HepG2 (cell line): Measurements from ENCODE around the gene TMEM131. TPM values are rescaled to one million over a fixed set of nuclear protein-coding genes. Genes with fewer than 3 reads are reported as not detected.

ENCODE experiments used
- ATAC-seq: fragments of 200-7000 bp; cut with Tn5 transposase; 3 replicates; pipeline ENCODE4 v1.9.1; 2020; ENCODE audit warnings: mild to moderate bottlenecking, moderate library complexity
- BruUV-seq: library from RNA; stranded (reverse); fragments of 400-500 nt; replicated peaks from 2 replicates; lab custom pipeline; 2021; lab: Mats Ljungman, UMichigan
- CTCF ChIA-PET: fragments of 300-600 bp; formaldehyde crosslinking; extraction: SDS; loops from one replicate; lab custom pipeline; 2021; ENCODE audit warnings: low total read pairs, inconsistent platforms, low intra/inter-chr PET ratio; lab: Yijun Ruan, JAX
- POLR2A ChIA-PET: fragments of 350-600 bp; sonication (Branson Sonifier 250); formaldehyde crosslinking; loops from one replicate; lab custom pipeline; 2020; ENCODE audit warnings: antibody characterized with exemption, inconsistent platforms; lab: Yijun Ruan, JAX
- DNase-seq: peaks from one replicate; pipeline ENCODE4 v3.0.0-alpha.2; 2015; ENCODE audit warnings: low spot score
- FAIRE-seq: peaks from 3 replicates; lab custom pipeline; 2011; peaks lifted over from hg19 to GRCh38; lab: Jason Lieb, UNC
- H2AFZ ChIP-seq: one replicate; pipeline ENCODE4 v1.6.1; 2011; ENCODE audit warnings: low read length, inconsistent platforms
- H3K27ac ChIP-seq: fragments of 300-600 bp; 3 replicates; pipeline ENCODE4 v1.8.0; 2011; ENCODE audit warnings: mixed run types, mild to moderate bottlenecking, mixed read lengths, low read length, inconsistent platforms; ENCODE audit not compliant: insufficient read depth; ENCODE audit errors: extremely low read length
- H3K27me3 ChIP-seq, 2 experiments: fragments of 200-600 bp in 1 of 2; 2 replicates in 1 of 2; 3 replicates in 1 of 2; pipeline versions ENCODE4 v1.6.0 to v1.8.0; 2011; ENCODE audit warnings: low read length in 2 of 2, mild to moderate bottlenecking in 2 of 2, moderate library complexity in 2 of 2, inconsistent platforms in 1 of 2; ENCODE audit not compliant: insufficient read depth in 2 of 2, control insufficient read depth in 1 of 2
- H3K36me3 ChIP-seq, 2 experiments: fragments of 200-600 bp in 1 of 2; replicated peaks in 1 of 2; 2 replicates in 1 of 2; 3 replicates in 1 of 2; pipeline versions ENCODE4 v1.5.1 to v1.8.0; 2011; ENCODE audit warnings: low read length in 2 of 2, inconsistent platforms in 1 of 2; ENCODE audit not compliant: insufficient read depth in 2 of 2, control insufficient read depth in 1 of 2
- H3K4me1 ChIP-seq: 2 replicates; pipeline ENCODE4 v1.5.1; 2012; ENCODE audit warnings: low read length, inconsistent platforms; ENCODE audit not compliant: insufficient read depth
- H3K4me2 ChIP-seq: 2 replicates; pipeline ENCODE4 v1.6.0; 2011; ENCODE audit warnings: low read depth, low read length, inconsistent platforms
- H3K4me3 ChIP-seq, 3 experiments: fragments of 200-600 bp in 1 of 3; sonication (generic), shearing (Covaris generic) in 1 of 3; replicated peaks in 1 of 3; 2 replicates each; pipeline ENCODE4 v1.5.1; 2011 to 2016; ENCODE audit warnings: low read length in 3 of 3, inconsistent platforms in 2 of 3, low read depth in 2 of 3, mild to moderate bottlenecking in 2 of 3, control low read depth in 1 of 3, mixed read lengths in 1 of 3; ENCODE audit not compliant: insufficient read depth in 1 of 3
- H3K79me2 ChIP-seq: one replicate; pipeline ENCODE4 v1.6.1; 2011; ENCODE audit warnings: low read length, inconsistent platforms; ENCODE audit not compliant: insufficient read depth
- H3K9ac ChIP-seq: 2 replicates; pipeline ENCODE4 v1.6.0; 2011; ENCODE audit warnings: mild to moderate bottlenecking, low read depth, low read length, inconsistent platforms; ENCODE audit not compliant: insufficient read depth
- H3K9me3 ChIP-seq: 2 replicates; pipeline ENCODE4 v1.5.1; 2012; ENCODE audit warnings: mild to moderate bottlenecking, low read length
- H4K20me1 ChIP-seq: 2 replicates; pipeline ENCODE4 v1.6.0; 2011; ENCODE audit warnings: inconsistent platforms, mild to moderate bottlenecking, low read length, moderate library complexity; ENCODE audit not compliant: insufficient read depth
- ETV5 ChIP-seq: IDR thresholded peaks from 2 replicates; pipeline ENCODE4 v1.6.1; 2018; ENCODE audit warnings: missing biosample characterization, missing genetic modification reagents, inconsistent platforms, borderline replicate concordance
- PHF8 ChIP-seq: sonication (generic); formaldehyde crosslinking; IDR thresholded peaks from 2 replicates; pipeline ENCODE4 v1.5.0; 2020; ENCODE audit warnings: missing genetic modification reagents
- ZFP62 ChIP-seq: sonication (generic); formaldehyde crosslinking; IDR thresholded peaks from 2 replicates; pipeline ENCODE4 v1.4.0; 2020; ENCODE audit warnings: missing genetic modification reagents
- ZNF235 ChIP-seq: sonication (generic); formaldehyde crosslinking; IDR thresholded peaks from 2 replicates; pipeline ENCODE4 v1.8.1; 2023; ENCODE audit warnings: mild to moderate bottlenecking, missing genetic modification reagents, borderline replicate concordance
- ZNF619 ChIP-seq: sonication (generic); formaldehyde crosslinking; IDR thresholded peaks from 2 replicates; pipeline ENCODE4 v1.4.0; 2020; ENCODE audit warnings: mild to moderate bottlenecking, missing genetic modification reagents
- WGBS: methylation state at CpG from one replicate; pipeline ENCODE4 v1.1.6; 2017; ENCODE audit warnings: low lambda C conversion rate; 5-methylcytosine and 5-hydroxymethylcytosine counted together
- in situ Hi-C: cut with HindIII; loops from 2 replicates; pipeline ENCODE4 v1.10.0; 2017; ENCODE audit warnings: low pct_unique_long_range_greater_than_20kb; ENCODE audit not compliant: extremely low pct_ligation_motif_present
- intact Hi-C: fragments of 100-400 bp; cut with micrococcal nuclease; formaldehyde crosslinking; loops from one replicate; pipeline ENCODE4 v1.10.0; 2022; ENCODE audit not compliant: unreplicated experiment
- polyA plus RNA-seq, 8 experiments: library from polyadenylated mRNA; depleted of rRNA in 3 of 8; stranded (reverse) in 7 of 8; unstranded in 1 of 8; fragments of >200 nt; fragmentation: Illumina TruSeq in 4 of 8; extraction: Trizol in 4 of 8; gene quantifications; 2 replicates each; pipeline versions ENCODE4 v1.2.1 to v1.2.3, GENCODE V29; 2011 to 2016; ENCODE audit warnings: low read depth in 4 of 8, missing spikeins in 1 of 8, mixed read lengths in 1 of 8; ENCODE audit not compliant: insufficient read depth in 1 of 8
- total RNA-seq, 5 experiments: library from RNA; depleted of rRNA; stranded (reverse); fragments of >200 nt; fragmentation: Illumina TruSeq; extraction: Trizol; gene quantifications; 2 replicates each; pipeline ENCODE4 v1.2.3, GENCODE V29; 2016; ENCODE audit warnings: low read depth in 1 of 5
- TF ChIP-seq, protein P1 (sequence below): sonication (generic); formaldehyde crosslinking; IDR thresholded peaks from 2 replicates; pipeline ENCODE4 v1.4.0; 2020; ENCODE audit warnings: missing genetic modification reagents
- TF ChIP-seq, protein P2 (sequence below): sonication (generic); formaldehyde crosslinking; IDR thresholded peaks from 2 replicates; pipeline ENCODE4 v1.8.0; 2022; ENCODE audit warnings: mild to moderate bottlenecking, missing genetic modification reagents; ENCODE audit not compliant: insufficient replicate concordance

Gene TMEM131
- total and polyA plus RNA-seq, 2 of the 13 experiments (the other 11 are each of a cell fraction or from before 2014, with no cell fraction given) = 17.9 to 19.5 TPM

DNA sequence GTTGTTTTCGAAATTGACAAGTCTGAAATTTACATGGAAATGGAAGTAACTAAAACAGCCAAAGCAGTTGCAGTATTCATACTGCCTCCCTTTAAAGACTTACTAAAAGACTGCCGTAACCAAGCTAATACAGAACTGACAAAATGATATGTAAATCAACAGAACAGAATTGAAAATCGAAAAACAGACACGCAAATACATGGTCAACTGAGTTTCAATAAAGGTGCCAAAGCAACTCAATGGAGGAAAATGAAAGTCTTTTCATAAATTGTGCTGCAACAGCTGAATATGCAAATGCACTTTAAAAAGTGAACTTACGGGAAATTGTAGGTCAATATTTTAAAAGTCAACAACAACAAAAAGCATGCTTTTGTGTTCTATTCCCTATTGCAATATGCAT, 34.2 kb downstream of the TMEM131 start:
- intact Hi-C loops (no loop called here), in situ Hi-C loops (no loop called here)
- Histone ChIP-seq H3K79me2 (peaks cover 82% of the 10 kb centered on the region), H3K27me3 (no peaks in the 10 kb centered on the region), H3K9me3 (no peaks in the 10 kb centered on the region), H3K9ac (no peak overlapping the region), H3K4me2 (no peak overlapping the region), H3K4me3 (no peak overlapping the region), H4K20me1 (peaks cover 13% of the 10 kb centered on the region), H3K36me3 (no peaks in the 10 kb centered on the region), H3K4me1 (peaks cover 13% of the 10 kb centered on the region), H2AFZ (no peak overlapping the region), H3K27ac (no peak overlapping the region)
- ChIA-PET CTCF (no interaction called here), POLR2A (no interaction called here)
- TF ChIP-seq, protein P1, sequence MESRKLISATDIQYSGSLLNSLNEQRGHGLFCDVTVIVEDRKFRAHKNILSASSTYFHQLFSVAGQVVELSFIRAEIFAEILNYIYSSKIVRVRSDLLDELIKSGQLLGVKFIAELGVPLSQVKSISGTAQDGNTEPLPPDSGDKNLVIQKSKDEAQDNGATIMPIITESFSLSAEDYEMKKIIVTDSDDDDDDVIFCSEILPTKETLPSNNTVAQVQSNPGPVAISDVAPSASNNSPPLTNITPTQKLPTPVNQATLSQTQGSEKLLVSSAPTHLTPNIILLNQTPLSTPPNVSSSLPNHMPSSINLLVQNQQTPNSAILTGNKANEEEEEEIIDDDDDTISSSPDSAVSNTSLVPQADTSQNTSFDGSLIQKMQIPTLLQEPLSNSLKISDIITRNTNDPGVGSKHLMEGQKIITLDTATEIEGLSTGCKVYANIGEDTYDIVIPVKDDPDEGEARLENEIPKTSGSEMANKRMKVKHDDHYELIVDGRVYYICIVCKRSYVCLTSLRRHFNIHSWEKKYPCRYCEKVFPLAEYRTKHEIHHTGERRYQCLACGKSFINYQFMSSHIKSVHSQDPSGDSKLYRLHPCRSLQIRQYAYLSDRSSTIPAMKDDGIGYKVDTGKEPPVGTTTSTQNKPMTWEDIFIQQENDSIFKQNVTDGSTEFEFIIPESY (CRISPR knock-in tag) = no peak
- TF ChIP-seq ZNF235 (CRISPR knock-in tag) = no peak
- no peak for TF ChIP-seq ETV5 (CRISPR knock-in tag)
- TF ChIP-seq PHF8 (CRISPR knock-in tag) = no peak
- no peak for TF ChIP-seq ZFP62 (CRISPR knock-in tag)
- TF ChIP-seq ZNF619 = no peak
- TF ChIP-seq, protein P2, sequence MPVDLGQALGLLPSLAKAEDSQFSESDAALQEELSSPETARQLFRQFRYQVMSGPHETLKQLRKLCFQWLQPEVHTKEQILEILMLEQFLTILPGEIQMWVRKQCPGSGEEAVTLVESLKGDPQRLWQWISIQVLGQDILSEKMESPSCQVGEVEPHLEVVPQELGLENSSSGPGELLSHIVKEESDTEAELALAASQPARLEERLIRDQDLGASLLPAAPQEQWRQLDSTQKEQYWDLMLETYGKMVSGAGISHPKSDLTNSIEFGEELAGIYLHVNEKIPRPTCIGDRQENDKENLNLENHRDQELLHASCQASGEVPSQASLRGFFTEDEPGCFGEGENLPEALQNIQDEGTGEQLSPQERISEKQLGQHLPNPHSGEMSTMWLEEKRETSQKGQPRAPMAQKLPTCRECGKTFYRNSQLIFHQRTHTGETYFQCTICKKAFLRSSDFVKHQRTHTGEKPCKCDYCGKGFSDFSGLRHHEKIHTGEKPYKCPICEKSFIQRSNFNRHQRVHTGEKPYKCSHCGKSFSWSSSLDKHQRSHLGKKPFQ = no peak
- no TSS peak for BruUV-seq
- no peak for DNase-seq
- ATAC-seq = no peak
- WGBS = 92% methylated on average over 5 of the region's 5 CpGs
- FAIRE-seq = no peak
